ENCODE results near the gene UACA. TPM values are rescaled to one million over a fixed set of nuclear protein-coding genes. Genes with fewer than 3 reads are reported as not detected.

Gene UACA
- total and polyA plus RNA-seq, 8 donors = 4.9 to 135 (median 36.1) TPM

DNA sequence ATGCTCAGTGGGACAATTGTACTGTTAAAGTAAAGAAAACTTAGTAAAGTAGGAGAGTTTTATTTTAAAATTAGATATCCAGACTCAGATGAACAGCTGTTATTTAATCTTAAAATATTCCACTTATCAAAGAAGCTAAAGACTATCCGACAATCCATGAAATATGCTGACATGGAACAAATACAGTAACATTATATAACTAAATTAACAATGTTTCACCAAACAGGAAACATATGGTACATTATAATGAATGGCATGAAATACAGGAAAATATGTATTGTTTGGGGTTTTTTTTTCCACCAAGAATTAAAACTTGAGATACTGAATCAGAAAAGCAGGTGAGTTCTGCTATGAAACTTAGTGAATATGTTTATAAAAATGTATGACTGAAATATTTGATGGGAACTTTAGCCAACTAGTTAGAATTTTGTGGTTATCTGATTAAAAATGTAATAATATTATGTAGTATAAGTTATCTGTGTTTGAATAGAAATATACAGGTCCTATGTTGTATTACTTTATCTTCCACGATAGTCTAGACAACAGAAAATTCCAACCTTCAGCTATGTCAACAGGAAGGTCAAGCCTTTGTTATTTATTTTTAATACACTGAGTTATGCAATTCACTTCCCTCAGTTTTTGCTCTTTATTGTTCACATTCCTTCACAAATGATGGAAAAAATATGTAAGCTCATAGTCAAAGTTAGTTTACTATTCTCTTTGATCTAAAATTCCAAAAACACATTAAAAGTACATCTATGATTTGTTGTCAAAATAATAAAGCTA lies 72.7 kb downstream of the UACA start:
- H3K9me3 ChIP-seq = no peaks in the 10 kb centered on the region
- H3K4me3 ChIP-seq = no peak overlapping the region
- peaks cover 0 to 19% (median 11%) of the 10 kb centered on the region in 4 donors for H3K36me3 ChIP-seq
- intact Hi-C loops (cut with DNase I; ENCODE audit: low total_unique reads) = no loop called here
- peaks cover 0 to 38% (median 17%) of the 10 kb centered on the region in 4 donors for H3K4me1 ChIP-seq
- no peaks in the 10 kb centered on the region for H3K27me3 ChIP-seq
- TF ChIP-seq, protein P1, sequence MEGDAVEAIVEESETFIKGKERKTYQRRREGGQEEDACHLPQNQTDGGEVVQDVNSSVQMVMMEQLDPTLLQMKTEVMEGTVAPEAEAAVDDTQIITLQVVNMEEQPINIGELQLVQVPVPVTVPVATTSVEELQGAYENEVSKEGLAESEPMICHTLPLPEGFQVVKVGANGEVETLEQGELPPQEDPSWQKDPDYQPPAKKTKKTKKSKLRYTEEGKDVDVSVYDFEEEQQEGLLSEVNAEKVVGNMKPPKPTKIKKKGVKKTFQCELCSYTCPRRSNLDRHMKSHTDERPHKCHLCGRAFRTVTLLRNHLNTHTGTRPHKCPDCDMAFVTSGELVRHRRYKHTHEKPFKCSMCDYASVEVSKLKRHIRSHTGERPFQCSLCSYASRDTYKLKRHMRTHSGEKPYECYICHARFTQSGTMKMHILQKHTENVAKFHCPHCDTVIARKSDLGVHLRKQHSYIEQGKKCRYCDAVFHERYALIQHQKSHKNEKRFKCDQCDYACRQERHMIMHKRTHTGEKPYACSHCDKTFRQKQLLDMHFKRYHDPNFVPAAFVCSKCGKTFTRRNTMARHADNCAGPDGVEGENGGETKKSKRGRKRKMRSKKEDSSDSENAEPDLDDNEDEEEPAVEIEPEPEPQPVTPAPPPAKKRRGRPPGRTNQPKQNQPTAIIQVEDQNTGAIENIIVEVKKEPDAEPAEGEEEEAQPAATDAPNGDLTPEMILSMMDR (IDR thresholded peaks at IDR 0.05) = no peak
- TF ChIP-seq POLR2AphosphoS5 (IDR thresholded peaks at IDR 0.05) = peak in 1 of 3 donors; percentile 41
- TF ChIP-seq POLR2A (IDR thresholded peaks at IDR 0.05) = no peak
- TF ChIP-seq EP300 (IDR thresholded peaks at IDR 0.05) = no peak
- H3K27ac ChIP-seq = no peak overlapping the region
- WGBS, 5 donors = 33 to 46% (median 42%) methylated on average over 2 of the region's 2 CpGs
- peak in 1 of 2 donors; percentile 48 for DNase-seq

DNA sequence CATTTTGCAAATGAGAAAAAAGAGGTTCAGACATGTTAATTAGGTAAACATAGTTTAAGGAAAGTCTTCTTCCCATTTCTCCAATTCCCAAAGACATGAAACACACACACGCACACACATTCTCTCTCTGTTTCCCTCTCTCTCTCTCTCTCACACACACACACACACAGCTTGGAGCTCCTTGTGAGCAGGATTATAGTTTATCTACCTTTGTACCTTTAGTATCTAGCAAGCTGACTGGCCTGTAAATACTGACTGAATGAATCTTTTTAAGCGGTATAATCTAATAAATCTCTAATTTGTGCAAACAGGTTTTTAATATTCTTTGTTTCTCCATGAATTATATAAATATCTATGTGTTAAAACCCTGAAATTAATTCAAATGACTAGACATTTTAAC lies 73.3 kb downstream of the UACA start:
- no peaks in the 10 kb centered on the region for H3K27me3 ChIP-seq
- peaks cover 0 to 25% (median 11%) of the 10 kb centered on the region in 4 donors for H3K36me3 ChIP-seq
- H3K9me3 ChIP-seq = no peaks in the 10 kb centered on the region
- DNase-seq = no peak
- no peak overlapping the region for H3K4me3 ChIP-seq
- 35 to 65% (median 48%) methylated on average over 2 of the region's 2 CpGs for WGBS, 5 donors
- TF ChIP-seq EP300 (IDR thresholded peaks at IDR 0.05) (no peak), POLR2A (IDR thresholded peaks at IDR 0.05) (no peak), POLR2AphosphoS5 (IDR thresholded peaks at IDR 0.05) (no peak)
- TF ChIP-seq, protein P1 (IDR thresholded peaks at IDR 0.05) = no peak
- peaks cover 0 to 33% (median 17%) of the 10 kb centered on the region in 4 donors for H3K4me1 ChIP-seq
- intact Hi-C loops (cut with DNase I; ENCODE audit: low total_unique reads) = no loop called here
- no peak overlapping the region for H3K27ac ChIP-seq

DNA sequence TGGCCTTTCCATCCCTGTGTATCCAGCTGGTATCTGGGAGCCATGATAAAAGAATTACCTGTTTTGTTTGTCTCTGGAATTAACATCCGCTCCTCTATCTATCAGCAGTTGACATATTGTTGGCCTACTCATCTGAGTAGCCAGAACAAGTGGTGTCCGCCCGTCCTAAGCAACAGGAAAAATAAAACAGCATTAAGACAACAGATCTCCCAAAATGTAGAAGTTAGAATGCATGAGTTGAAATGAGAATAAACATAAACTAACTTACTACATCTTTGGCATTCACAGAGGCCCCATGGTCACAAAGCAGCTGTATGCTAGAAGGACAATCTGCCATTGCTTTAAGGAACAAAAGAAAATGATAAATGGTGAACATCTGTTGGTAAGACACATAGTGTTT lies 75.9 kb downstream of the UACA start:
- intact Hi-C loops (cut with DNase I; ENCODE audit: low total_unique reads) = no loop called here
- TF ChIP-seq EP300 (IDR thresholded peaks at IDR 0.05) (no peak), POLR2AphosphoS5 (IDR thresholded peaks at IDR 0.05) (no peak), POLR2A (IDR thresholded peaks at IDR 0.05) (no peak)
- TF ChIP-seq, protein P1 (IDR thresholded peaks at IDR 0.05) = no peak
- H3K4me1 ChIP-seq = peaks cover 0 to 27% (median 14%) of the 10 kb centered on the region in 4 donors
- H3K4me3 ChIP-seq = no peak overlapping the region
- H3K36me3 ChIP-seq = peaks cover 0 to 41% (median 11%) of the 10 kb centered on the region in 4 donors
- H3K27ac ChIP-seq = no peak overlapping the region
- no peak for DNase-seq
- 71 to 94% (median 78%) methylated on average over 3 of the region's 3 CpGs for WGBS, 5 donors
- H3K27me3 ChIP-seq = no peaks in the 10 kb centered on the region
- H3K9me3 ChIP-seq = no peaks in the 10 kb centered on the region

DNA sequence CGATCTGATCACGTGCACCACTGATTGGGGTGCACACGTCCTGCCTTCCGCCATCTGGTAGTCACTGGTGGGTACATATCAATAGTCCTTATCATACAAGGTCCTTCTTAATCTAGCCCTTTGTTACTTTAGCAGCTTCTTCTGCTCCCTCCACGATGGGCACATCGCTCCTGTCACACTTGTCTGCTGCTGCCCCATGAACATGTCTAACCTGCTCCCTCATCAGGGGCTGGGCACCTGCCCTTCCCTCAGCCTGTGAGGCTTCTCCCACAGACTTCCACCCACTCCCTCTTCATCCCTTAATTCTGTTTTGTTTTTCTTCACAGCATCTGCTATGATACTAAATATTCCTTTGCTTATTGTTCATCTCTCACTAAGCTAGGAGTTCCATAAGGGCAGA lies 82.5 kb downstream of the UACA start:
- H3K4me3 ChIP-seq = no peak overlapping the region
- TF ChIP-seq, protein P1 (IDR thresholded peaks at IDR 0.05) = no peak
- TF ChIP-seq EP300 (IDR thresholded peaks at IDR 0.05) = no peak
- no peak for TF ChIP-seq POLR2AphosphoS5 (IDR thresholded peaks at IDR 0.05)
- no peak for TF ChIP-seq POLR2A (IDR thresholded peaks at IDR 0.05)
- H3K27ac ChIP-seq = no peak overlapping the region
- H3K27me3 ChIP-seq = no peaks in the 10 kb centered on the region
- no peak for DNase-seq
- H3K4me1 ChIP-seq = peaks cover 0 to 32% (median 13%) of the 10 kb centered on the region in 4 donors
- 63 to 77% (median 68%) methylated on average over 6 of the region's 6 CpGs for WGBS, 5 donors
- H3K36me3 ChIP-seq = peaks cover 1 to 41% (median 17%) of the 10 kb centered on the region in 4 donors
- H3K9me3 ChIP-seq = no peaks in the 10 kb centered on the region
- intact Hi-C loops (cut with DNase I; ENCODE audit: low total_unique reads) = no loop called here

All from stomach (tissue), 9 donors.